HepG2 (cell line): ENCODE results near the gene DNMT3B. TPM values are rescaled to one million over a fixed set of nuclear protein-coding genes. Genes with fewer than 3 reads are reported as not detected.

Experiments used
- IKZF5 ChIP-seq: IDR thresholded peaks from 2 replicates; pipeline ENCODE4 v1.6.1; 2018; ENCODE audit warnings: missing genetic modification reagents, mild to moderate bottlenecking, missing compliant biosample characterization
- KDM2A ChIP-seq: sonication (generic); formaldehyde crosslinking; IDR thresholded peaks from 2 replicates; pipeline ENCODE4 v1.4.0; 2020; ENCODE audit warnings: low read depth, missing genetic modification reagents, borderline replicate concordance
- MAFF ChIP-seq: IDR thresholded peaks from 2 replicates; pipeline ENCODE4 v1.6.1; 2011; ENCODE audit warnings: low read depth, low read length, improper control_type of control experiment
- MAX ChIP-seq: IDR thresholded peaks from 2 replicates; pipeline ENCODE4 v1.6.1; 2012; ENCODE audit warnings: inconsistent platforms
- MXD1 ChIP-seq: sonication (generic); formaldehyde crosslinking; IDR thresholded peaks from 2 replicates; pipeline ENCODE4 v1.4.0; 2020; ENCODE audit warnings: mild to moderate bottlenecking, missing genetic modification reagents
- REPIN1 ChIP-seq: sonication (generic); formaldehyde crosslinking; IDR thresholded peaks from 2 replicates; pipeline ENCODE4 v1.8.0; 2022; ENCODE audit warnings: missing genetic modification reagents, low read depth, mild to moderate bottlenecking, borderline replicate concordance
- TRIM22 ChIP-seq: fragments of 450-650 bp; IDR thresholded peaks from 2 replicates; pipeline ENCODE4 v1.6.1; 2017
- ZBTB42 ChIP-seq: sonication (generic); formaldehyde crosslinking; IDR thresholded peaks from 2 replicates; pipeline ENCODE4 v1.5.0; 2020; ENCODE audit warnings: mild to moderate bottlenecking, missing genetic modification reagents
- ZFAT ChIP-seq: sonication (generic); formaldehyde crosslinking; conservative IDR thresholded peaks from 2 replicates; pipeline ENCODE4 v1.8.1; 2023; ENCODE audit warnings: missing genetic modification reagents, inconsistent platforms
- ZNF335 ChIP-seq: sonication (generic); formaldehyde crosslinking; IDR thresholded peaks from 2 replicates; pipeline ENCODE4 v1.4.0; 2020; ENCODE audit warnings: missing genetic modification reagents
- polyA plus RNA-seq, 8 experiments: library from polyadenylated mRNA; depleted of rRNA in 3 of 8; stranded (reverse) in 7 of 8; unstranded in 1 of 8; fragments of >200 nt; fragmentation: Illumina TruSeq in 4 of 8; extraction: Trizol in 4 of 8; gene quantifications; 2 replicates each; pipeline versions ENCODE4 v1.2.1 to v1.2.3, GENCODE V29; 2011 to 2016; ENCODE audit warnings: low read depth in 4 of 8, missing spikeins in 1 of 8, mixed read lengths in 1 of 8; ENCODE audit not compliant: insufficient read depth in 1 of 8
- total RNA-seq, 5 experiments: library from RNA; depleted of rRNA; stranded (reverse); fragments of >200 nt; fragmentation: Illumina TruSeq; extraction: Trizol; gene quantifications; 2 replicates each; pipeline ENCODE4 v1.2.3, GENCODE V29; 2016; ENCODE audit warnings: low read depth in 1 of 5

DNMT3B gene
- total and polyA plus RNA-seq, 2 of the 13 experiments (the other 11 are each of a cell fraction or from before 2014, with no cell fraction given): 3.8 to 13.9 TPM

- TF ChIP-seq TRIM22 (no peak), ZNF335 (CRISPR knock-in tag) (no peak), REPIN1 (CRISPR knock-in tag) (peak; percentile 65; the same call in 1 of the 2 replicates), ZFAT (CRISPR knock-in tag) (no peak; the same call in 1 of the 2 replicates), MAFF (no peak), ZBTB42 (peak; percentile 43; the same call in 1 of the 2 replicates), MXD1 (peak; percentile 25; the same call in 1 of the 2 replicates), KDM2A (peak; percentile 63), MAX (no peak), IKZF5 (CRISPR knock-in tag) (peak; percentile 61; the same call in 1 of the 2 replicates)
These were observed 1.2 kb downstream of the DNMT3B start (continued) for GRCh38 chr20:32763202-32764004.
